Liver (tissue), 9 donors: ENCODE results near the gene CMTM4. TPM values are rescaled to one million over a fixed set of nuclear protein-coding genes. Genes with fewer than 3 reads are reported as not detected.

Experiments
- DNase-seq: peaks from one replicate; pipeline ENCODE4 v3.0.0-alpha.2; 2017; ENCODE audit warnings: low spot score
- H3K27ac ChIP-seq, 2 donors: one replicate each; pipeline ENCODE4 v1.7.0; 2013; ENCODE audit warnings: inconsistent platforms in 2 of 2, low read length in 2 of 2, control low read depth in 1 of 2, low read depth in 1 of 2, mild to moderate bottlenecking in 1 of 2
- H3K27me3 ChIP-seq, 4 donors: one replicate each; pipeline versions ENCODE4 v1.6.1 to v1.7.0; 2013; ENCODE audit warnings: low read length in 3 of 4, inconsistent platforms in 1 of 4, mild to moderate bottlenecking in 1 of 4, moderate library complexity in 1 of 4; ENCODE audit not compliant: control insufficient read depth in 4 of 4, insufficient read depth in 4 of 4
- H3K36me3 ChIP-seq, 4 donors: one replicate each; pipeline versions ENCODE4 v1.6.1 to v1.7.0; 2013; ENCODE audit warnings: low read length in 3 of 4, mild to moderate bottlenecking in 3 of 4, low read depth in 1 of 4, moderate library complexity in 1 of 4; ENCODE audit not compliant: control insufficient read depth in 4 of 4, insufficient read depth in 3 of 4
- H3K4me1 ChIP-seq, 4 donors: one replicate each; pipeline versions ENCODE4 v1.6.1 to v1.7.0; 2013; ENCODE audit warnings: low read length in 3 of 4, mild to moderate bottlenecking in 3 of 4, moderate library complexity in 1 of 4; ENCODE audit not compliant: control insufficient read depth in 4 of 4, insufficient read depth in 4 of 4
- H3K4me3 ChIP-seq, 3 donors: one replicate each; pipeline versions ENCODE4 v1.6.1 to v1.7.0; 2013; ENCODE audit warnings: low read length in 3 of 3, control low read depth in 1 of 3, low read depth in 1 of 3, mild to moderate bottlenecking in 1 of 3
- H3K9ac ChIP-seq, 2 donors: one replicate each; pipeline ENCODE4 v1.7.0; 2013; ENCODE audit warnings: low read length in 2 of 2, mild to moderate bottlenecking in 2 of 2, moderate library complexity in 2 of 2, control low read depth in 1 of 2, low read depth in 1 of 2
- H3K9me3 ChIP-seq, 4 donors: one replicate each; pipeline versions ENCODE4 v1.6.1 to v1.7.0; 2013; ENCODE audit warnings: low read length in 3 of 4; ENCODE audit not compliant: control insufficient read depth in 4 of 4
- FOXA1 ChIP-seq: IDR thresholded peaks from 2 replicates; pipeline ENCODE4 v1.6.1; 2016; ENCODE audit warnings: antibody characterized with exemption
- FOXA2 ChIP-seq: IDR thresholded peaks from 2 replicates; pipeline ENCODE4 v1.6.1; 2016; ENCODE audit warnings: antibody characterized with exemption
- GABPA ChIP-seq, 2 donors: IDR thresholded peaks in 1 of 2; conservative IDR thresholded peaks in 1 of 2; 2 replicates each; pipeline ENCODE4 v1.6.1; 2016; ENCODE audit warnings: antibody characterized with exemption in 2 of 2, mild to moderate bottlenecking in 1 of 2, moderate library complexity in 1 of 2
- HNF4A ChIP-seq, 2 donors: conservative IDR thresholded peaks; 2 replicates each; pipeline ENCODE4 v1.6.1; 2016; ENCODE audit warnings: antibody characterized with exemption in 2 of 2, mild to moderate bottlenecking in 2 of 2
- JUND ChIP-seq, 2 donors: IDR thresholded peaks; 2 replicates each; pipeline ENCODE4 v1.6.1; 2016; ENCODE audit warnings: antibody characterized with exemption in 2 of 2
- NR2F2 ChIP-seq: IDR thresholded peaks from 2 replicates; pipeline ENCODE4 v1.6.1; 2016; ENCODE audit warnings: antibody characterized with exemption
- RAD21 ChIP-seq, 2 donors: IDR thresholded peaks; 2 replicates each; pipeline ENCODE4 v1.6.1; 2016; ENCODE audit warnings: antibody characterized with exemption in 2 of 2, mild to moderate bottlenecking in 2 of 2
- RXRA ChIP-seq, 2 donors: IDR thresholded peaks; 2 replicates each; pipeline ENCODE4 v1.6.1; 2017 to 2018; ENCODE audit warnings: antibody characterized with exemption in 2 of 2, mild to moderate bottlenecking in 1 of 2
- SP1 ChIP-seq: IDR thresholded peaks from 2 replicates; pipeline ENCODE4 v1.6.1; 2018; ENCODE audit warnings: antibody characterized with exemption, mild to moderate bottlenecking
- TAF1 ChIP-seq: conservative IDR thresholded peaks from 2 replicates; pipeline ENCODE4 v1.6.1; 2016; ENCODE audit warnings: antibody characterized with exemption, mild to moderate bottlenecking
- WGBS: extraction: QIAGEN DNeasy Blood & Tissue Kit; methylation state at CpG from one replicate; pipeline ENCODE4 v1.1.7; 2013; 5-methylcytosine and 5-hydroxymethylcytosine counted together
- polyA plus RNA-seq, 2 donors: library from polyadenylated mRNA; stranded (reverse) in 1 of 2; unstranded in 1 of 2; fragments of 200-250 nt in 1 of 2; fragments of >200 nt in 1 of 2; fragmentation: Nextera tagmentation in 1 of 2; extraction: Ambion mirVana in 1 of 2; gene quantifications; one replicate each; pipeline versions ENCODE4 v1.2.1 to v1.2.3, GENCODE V29; 2013 to 2015
- total RNA-seq, 2 donors: library from RNA; depleted of rRNA; stranded (reverse); fragments of >200 nt; gene quantifications; one replicate each; pipeline ENCODE4 v1.2.3, GENCODE V29; 2014
- TF ChIP-seq, protein P1 (sequence below): IDR thresholded peaks from 2 replicates; pipeline ENCODE4 v1.6.1; 2016; ENCODE audit warnings: antibody characterized with exemption
- TF ChIP-seq, protein P2 (sequence below): IDR thresholded peaks from 2 replicates; pipeline ENCODE4 v1.6.1; 2016; ENCODE audit warnings: antibody characterized with exemption
- TF ChIP-seq, protein P3 (sequence below): IDR thresholded peaks from 2 replicates; pipeline ENCODE4 v1.6.1; 2016; ENCODE audit warnings: antibody characterized with exemption
- donor health status: healthy.
- donor health status: healthy.
- donor health status: healthy.
- donor health status: healthy.
- donor health status: healthy.

The CMTM4 gene
- total and polyA plus RNA-seq, 4 donors, result 2.9 to 19.7 (median 6.3) TPM

DNA sequence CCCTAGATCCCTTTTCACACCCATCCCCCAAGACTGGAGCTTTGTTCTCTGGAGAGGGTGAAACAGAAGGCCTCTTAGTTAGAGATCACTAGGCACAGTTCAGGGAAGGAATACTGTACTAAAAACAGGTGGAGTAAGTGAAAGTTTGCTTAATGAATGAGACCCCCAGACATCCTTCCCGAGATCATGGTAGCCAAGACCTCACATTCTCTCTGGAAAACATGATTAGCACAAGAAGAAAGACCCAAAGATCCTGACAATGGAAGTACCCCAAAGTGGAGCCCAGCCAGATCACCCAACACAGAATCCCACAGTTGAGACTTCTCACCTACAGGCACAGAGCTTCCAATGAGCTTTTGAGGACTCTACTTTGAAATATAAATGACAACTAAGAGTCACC lies 3.4 kb upstream of the CMTM4 start:
- Histone ChIP-seq H3K9me3 (no peaks in the 10 kb centered on the region), H3K9ac (no peak overlapping the region), H3K27me3 (no peaks in the 10 kb centered on the region), H3K4me3 (no peak overlapping the region), H3K27ac (no peak overlapping the region), H3K36me3 (no peaks in the 10 kb centered on the region), H3K4me1 (peaks cover 2 to 22% (median 11%) of the 10 kb centered on the region in 4 donors)
- no peak for DNase-seq
- no peak for TF ChIP-seq SP1
- 83% methylated on average over 1 of the region's 1 CpG for WGBS

DNA sequence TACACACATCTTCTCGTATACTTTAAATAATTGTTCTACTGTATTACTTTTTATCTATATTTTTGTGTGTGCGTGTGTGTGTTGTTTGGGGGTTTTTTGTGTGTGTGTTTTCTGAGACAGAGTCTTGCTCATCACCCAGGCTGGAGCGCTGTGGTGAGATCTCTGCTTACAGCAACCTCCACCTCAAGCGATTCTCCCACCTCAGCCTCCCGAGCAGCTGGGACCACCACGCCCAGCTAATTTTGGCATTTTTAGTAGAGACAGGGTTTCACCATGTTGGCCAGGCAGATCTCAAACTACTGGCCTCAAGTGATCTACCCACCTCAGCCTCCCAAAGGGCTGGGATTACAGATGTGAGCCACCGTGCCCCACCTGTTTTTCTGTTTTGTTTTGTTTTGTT lies 1.5 kb upstream of the CMTM4 start:
- peaks cover 2 to 22% (median 14%) of the 10 kb centered on the region in 4 donors for H3K4me1 ChIP-seq
- H3K36me3 ChIP-seq, result no peaks in the 10 kb centered on the region
- no peak overlapping the region for H3K4me3 ChIP-seq
- no peak overlapping the region for H3K9ac ChIP-seq
- WGBS, result 94% methylated on average over 7 of the region's 7 CpGs
- TF ChIP-seq, protein P1, sequence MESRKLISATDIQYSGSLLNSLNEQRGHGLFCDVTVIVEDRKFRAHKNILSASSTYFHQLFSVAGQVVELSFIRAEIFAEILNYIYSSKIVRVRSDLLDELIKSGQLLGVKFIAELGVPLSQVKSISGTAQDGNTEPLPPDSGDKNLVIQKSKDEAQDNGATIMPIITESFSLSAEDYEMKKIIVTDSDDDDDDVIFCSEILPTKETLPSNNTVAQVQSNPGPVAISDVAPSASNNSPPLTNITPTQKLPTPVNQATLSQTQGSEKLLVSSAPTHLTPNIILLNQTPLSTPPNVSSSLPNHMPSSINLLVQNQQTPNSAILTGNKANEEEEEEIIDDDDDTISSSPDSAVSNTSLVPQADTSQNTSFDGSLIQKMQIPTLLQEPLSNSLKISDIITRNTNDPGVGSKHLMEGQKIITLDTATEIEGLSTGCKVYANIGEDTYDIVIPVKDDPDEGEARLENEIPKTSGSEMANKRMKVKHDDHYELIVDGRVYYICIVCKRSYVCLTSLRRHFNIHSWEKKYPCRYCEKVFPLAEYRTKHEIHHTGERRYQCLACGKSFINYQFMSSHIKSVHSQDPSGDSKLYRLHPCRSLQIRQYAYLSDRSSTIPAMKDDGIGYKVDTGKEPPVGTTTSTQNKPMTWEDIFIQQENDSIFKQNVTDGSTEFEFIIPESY, result no peak
- TF ChIP-seq, protein P2, sequence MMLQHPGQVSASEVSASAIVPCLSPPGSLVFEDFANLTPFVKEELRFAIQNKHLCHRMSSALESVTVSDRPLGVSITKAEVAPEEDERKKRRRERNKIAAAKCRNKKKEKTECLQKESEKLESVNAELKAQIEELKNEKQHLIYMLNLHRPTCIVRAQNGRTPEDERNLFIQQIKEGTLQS, result no peak
- TF ChIP-seq NR2F2 (no peak), RAD21 (IDR thresholded peaks at IDR 0.05) (no peak), RXRA (IDR thresholded peaks at IDR 0.05) (no peak), FOXA1 (no peak), JUND (IDR thresholded peaks at IDR 0.05) (no peak), GABPA (IDR thresholded peaks at IDR 0.05 in 1 of 2, conservative IDR thresholded peaks at IDR 0.05 in 1 of 2) (no peak), TAF1 (no peak)
- TF ChIP-seq, protein P3, sequence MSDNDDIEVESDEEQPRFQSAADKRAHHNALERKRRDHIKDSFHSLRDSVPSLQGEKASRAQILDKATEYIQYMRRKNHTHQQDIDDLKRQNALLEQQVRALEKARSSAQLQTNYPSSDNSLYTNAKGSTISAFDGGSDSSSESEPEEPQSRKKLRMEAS, result no peak
- no peaks in the 10 kb centered on the region for H3K9me3 ChIP-seq
- no peak for DNase-seq
- no peak overlapping the region for H3K27ac ChIP-seq
- H3K27me3 ChIP-seq, result no peaks in the 10 kb centered on the region

DNA sequence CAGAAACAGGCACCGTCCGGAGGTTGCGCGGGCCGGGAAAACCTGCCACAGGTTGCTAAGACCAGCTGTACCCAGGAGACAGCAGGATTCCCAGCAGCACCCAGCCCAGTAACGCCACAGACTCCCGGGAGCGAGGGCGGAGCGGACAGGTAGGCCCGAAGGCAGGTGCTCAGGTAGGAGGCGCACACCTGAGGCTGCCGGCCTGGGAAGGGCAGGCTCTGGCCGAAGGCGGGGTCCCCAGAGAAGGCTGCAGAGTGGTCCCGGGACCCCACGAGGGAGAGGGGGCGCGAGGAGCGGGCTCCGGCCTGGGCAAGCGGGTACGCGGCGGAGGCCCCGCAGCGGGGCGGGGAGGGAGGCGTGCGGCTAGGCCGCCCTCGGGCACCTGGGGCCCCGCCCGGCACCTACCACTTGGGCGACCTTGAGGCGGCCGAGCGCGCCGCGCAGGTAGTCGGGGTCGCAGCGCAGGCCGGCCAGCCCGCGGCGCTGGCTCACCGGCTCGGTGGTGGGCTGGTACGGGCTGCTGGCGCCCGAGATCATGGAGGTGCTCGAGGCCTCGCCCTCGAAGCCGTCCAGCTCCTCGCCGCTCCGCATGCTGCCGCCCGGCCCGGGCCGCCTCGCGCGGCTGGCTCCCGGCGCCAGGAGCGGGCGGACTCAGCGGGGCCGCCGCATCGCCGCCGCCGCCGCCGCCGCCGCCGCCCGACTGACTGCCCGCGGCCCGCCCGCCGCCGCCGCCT lies 441 bp downstream of the CMTM4 start:
- peak overlapping the region in 1 of 2 donors; percentile 75 for H3K9ac ChIP-seq
- 4% methylated on average over 91 of the region's 91 CpGs for WGBS
- no peaks in the 10 kb centered on the region for H3K9me3 ChIP-seq
- H3K4me1 ChIP-seq, result peaks cover 2 to 21% (median 14%) of the 10 kb centered on the region in 4 donors
- DNase-seq, result peak; percentile 39
- TF ChIP-seq FOXA2 (no peak), TAF1 (no peak), FOXA1 (no peak), HNF4A (conservative IDR thresholded peaks at IDR 0.05) (no peak)
- TF ChIP-seq, protein P3, result no peak
- no peaks in the 10 kb centered on the region for H3K36me3 ChIP-seq
- peak overlapping the region in 1 of 2 donors; percentile 59 for H3K27ac ChIP-seq
- no peaks in the 10 kb centered on the region for H3K27me3 ChIP-seq
- peak overlapping the region; percentile 14 to 78 (median 69) for H3K4me3 ChIP-seq
